CD4-positive, alpha-beta T cell treated with Interleukin-4 for 1 hour (primary cell): ENCODE results near the gene UNG.
A peak's percentile ranks its signal among the peaks of the same experiment; 100 is the strongest.
"Not testable (repeated sequence)": the region's sequence is repeated elsewhere in the genome, so short reads cannot be mapped to it uniquely, and the experiment has no call there.

ENCODE experiments used
- DNase-seq, 2 donors: peaks; one replicate each; pipeline ENCODE4 v3.0.0-alpha.2; 2020 to 2022

The UNG gene

DNA sequence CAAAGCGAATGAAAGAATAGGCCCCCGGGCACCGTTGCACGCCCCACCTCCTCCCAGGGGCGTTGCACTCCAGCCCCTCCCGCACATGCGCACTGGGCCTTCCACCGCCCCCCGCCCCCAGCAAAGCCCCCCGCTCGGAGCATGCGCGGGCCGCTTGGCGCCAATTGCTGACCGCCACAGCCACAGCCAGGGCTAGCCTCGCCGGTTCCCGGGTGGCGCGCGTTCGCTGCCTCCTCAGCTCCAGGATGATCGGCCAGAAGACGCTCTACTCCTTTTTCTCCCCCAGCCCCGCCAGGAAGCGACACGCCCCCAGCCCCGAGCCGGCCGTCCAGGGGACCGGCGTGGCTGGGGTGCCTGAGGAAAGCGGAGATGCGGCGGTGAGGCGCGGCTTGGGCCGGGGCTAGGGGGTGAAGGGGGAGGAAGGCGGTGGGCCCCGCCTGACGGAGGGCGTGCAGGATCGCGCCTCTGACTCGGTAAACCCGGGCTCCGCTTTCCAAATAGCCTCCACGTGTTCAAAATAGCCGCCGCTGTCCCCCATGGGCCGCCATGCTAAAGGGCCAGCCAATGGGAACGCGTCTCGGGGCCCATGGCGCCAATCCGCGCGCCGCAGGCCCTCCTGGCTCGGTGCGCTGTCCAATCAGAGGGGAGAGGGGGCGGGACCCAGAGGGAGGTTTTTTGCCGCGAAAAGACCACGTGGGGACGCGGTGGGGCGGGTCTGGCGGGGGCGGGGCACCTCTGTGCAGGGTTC is at the start of gene UNG:
TSS of gene UNG (plus strand) at position 163 of the 748 bp plus-strand sequence. CDS start at position 246, 83 bp downstream.
- peak; percentile 96 to 97 for DNase-seq

DNA sequence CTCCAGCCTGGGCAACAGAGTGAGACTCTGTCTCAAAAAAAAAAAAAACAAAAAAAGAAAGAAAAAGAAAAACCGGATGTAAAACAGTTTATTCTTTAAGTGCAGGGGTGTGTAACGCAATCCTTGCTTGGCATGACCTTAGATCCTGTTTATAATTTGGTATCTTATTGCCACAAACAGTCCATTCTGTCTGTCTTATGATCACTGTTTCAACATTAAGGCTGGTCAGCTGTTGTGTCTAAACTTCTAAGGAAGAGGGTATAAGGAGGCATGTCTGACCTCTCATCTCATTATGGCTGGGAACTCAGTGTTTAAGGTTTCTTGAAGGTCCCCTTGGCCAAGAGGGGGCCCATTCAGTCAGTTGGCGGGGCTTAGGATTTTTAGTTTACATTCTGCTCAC is 48.7 kb upstream of the UNG start:
- not testable (repeated sequence) for DNase-seq

DNA sequence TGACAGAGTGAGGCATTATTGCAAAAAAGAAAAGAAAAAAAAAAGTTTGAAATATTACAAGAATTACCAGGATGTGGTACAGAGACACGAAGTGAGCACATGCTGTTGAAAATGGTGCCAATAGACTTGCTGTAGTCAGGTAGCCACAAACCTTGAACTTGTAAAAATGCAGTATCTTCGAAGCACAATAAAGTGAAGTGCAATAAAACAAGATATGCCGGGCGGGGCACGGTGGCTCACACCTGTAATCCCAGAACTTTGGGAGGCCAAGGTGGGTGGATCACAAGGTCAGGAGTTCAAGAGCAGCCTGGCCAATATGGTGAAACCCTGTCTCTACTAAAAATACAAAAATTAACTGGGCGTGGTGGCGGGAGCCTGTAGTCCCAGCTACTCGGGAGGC is 47.6 kb upstream of the UNG start:
- not testable (repeated sequence) for DNase-seq

DNA sequence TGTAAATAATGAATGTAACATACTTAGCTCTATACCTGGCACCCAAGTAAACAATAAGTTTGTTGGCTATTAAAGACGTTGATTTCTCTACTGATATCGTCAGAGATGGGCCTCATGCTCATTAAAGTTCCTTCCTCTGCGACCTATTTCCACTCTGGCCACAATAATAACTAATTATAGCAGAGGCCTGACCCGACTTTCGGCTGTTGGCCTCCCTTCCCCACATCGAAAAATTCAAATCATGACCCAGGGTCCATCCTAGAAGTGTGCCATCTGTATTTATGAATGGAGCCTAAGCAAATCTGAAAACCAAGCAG is 45.3 kb upstream of the UNG start:
- DNase-seq = no peak

DNA sequence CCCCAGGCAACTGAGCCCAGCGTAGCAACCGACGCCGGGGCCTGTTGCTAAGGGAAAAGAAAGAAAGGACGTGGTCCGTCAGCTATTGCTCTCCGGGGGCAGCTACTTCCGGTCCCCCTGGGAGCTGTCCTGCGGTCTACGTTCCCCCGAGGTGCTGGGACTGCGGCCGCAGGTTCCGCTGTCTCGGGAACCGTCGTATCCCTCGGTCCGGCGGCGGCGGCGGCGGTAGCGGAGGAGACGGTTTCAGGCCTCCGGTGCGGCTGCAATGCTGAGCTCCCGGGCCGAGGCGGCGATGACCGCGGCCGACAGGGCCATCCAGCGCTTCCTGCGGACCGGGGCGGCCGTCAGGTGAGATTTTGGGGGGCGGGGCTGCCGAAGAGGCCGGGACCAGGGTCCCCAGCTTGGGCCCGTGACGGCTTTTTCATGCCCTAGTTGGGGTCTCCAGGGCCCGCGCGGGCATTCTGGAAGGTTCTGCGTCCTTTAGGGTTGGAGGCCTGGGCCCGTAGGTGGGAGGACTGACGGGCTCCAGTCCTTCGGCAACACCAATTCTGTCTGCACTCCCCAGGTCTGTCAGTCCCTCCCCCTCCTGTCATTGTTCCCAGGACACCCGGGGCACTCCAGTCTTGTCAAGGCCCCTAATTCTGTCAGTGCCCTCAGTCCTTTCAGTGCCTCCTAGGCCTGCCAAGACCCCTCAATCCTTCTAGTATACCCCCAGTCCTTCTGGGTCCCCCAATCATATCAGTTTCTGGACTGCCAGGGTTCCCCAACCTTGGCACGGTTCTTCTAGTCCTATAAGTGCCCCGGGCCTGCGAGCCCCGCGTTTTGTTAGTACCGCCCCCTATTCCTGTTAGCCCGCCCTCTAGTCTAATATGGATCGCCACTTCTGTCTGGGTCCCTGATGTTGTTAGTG is 44.7 kb upstream of the UNG start, which contains the start of gene USP30:
TSS of gene USP30 (plus strand) at position 163 of the 910 bp plus-strand sequence. CDS start at position 266, 103 bp downstream.
- peak; percentile 84 to 88 for DNase-seq

DNA sequence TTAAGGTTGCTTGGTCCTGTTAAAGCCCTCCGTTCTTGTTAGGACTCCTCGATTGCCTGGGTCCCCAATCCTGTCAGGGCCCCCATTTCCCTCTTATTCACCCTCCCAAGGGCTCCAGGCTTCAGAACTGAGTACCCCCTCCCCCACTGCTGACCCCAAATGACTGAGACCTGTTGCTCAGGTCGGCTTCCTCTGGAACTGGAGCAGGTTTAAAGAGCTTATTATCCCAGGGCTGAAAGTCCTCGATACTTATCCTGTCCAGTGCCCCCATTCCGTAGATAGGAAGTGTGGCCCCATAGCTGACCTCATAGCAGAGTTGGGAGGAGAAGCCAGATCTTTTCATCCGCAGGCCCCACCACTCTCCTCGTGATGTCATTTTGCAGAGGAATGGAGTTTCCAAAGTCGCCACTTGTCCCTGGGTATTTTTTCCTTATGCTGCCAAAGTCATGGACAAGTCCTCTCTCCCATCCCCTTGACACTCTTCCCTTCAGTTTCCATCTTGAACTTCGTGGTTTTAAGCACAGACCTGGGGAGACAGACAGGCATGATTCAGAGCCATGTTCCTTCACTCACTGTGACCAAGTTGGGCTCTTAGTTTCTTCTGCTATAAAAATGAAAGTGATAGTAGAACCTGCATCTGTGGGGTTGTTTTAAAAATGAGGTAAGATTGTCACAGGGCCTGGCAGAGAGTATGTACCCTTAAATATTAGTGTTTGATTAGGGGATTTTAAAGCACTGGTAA is 43.8 kb upstream of the UNG start:
- DNase-seq = peak in 1 of 2 donors; percentile 75

DNA sequence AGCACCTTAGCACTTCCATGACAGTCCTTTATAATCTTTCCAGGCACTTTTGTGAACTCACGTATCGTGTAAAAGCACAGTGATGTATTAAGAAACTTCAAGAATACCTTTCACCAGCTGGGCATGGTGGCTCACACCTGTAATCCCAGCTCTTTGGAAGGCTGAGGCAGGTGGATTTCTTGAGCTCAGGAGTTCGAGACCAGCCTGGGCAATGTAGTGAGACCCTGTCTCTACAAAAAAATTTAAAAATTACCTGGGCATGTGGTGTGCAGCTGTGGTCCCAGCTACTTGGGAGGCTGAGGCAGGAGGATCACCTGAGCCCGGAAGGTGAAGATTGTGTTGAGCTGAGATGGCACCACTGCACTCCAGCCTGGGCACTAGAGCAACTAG is 43.3 kb upstream of the UNG start:
- DNase-seq = not testable (repeated sequence)

DNA sequence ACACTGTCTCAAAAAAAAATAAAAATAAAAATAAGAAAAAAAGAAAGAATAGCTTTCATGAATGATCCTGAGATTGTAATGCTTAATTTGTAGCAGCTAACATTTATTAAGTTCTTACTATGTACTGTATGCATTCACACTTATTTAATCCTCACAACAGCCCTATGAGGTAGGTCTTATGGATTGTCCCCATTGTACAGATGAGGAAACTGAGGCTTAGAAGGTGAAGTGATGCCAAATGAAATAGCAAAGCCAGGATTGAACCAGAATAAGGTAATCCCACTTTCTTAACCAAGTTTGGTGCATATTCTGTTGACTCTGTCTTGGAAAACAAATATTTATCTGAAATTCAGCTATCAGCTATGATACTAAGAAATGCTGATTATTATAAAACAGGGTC is 42.9 kb upstream of the UNG start:
- no peak for DNase-seq

DNA sequence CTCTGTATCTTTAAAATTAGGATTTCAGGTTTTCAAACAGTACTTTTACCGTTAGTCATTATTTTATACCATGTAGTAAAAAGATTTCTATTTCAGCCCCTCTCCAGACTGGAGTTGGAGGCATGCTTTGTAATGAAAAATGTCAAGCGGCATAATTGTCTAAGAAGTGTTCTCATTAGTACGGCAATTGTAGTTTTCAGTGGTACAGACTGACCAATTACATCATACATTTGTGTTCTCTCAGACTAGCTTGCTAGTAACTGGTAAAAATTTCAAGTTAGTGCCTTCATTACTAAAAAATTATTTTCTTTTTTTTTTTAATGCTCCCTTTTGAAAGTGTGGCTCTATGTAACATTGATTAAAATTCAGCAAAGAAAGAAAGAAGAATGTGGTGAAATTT is 40.5 kb upstream of the UNG start:
- no peak for DNase-seq

DNA sequence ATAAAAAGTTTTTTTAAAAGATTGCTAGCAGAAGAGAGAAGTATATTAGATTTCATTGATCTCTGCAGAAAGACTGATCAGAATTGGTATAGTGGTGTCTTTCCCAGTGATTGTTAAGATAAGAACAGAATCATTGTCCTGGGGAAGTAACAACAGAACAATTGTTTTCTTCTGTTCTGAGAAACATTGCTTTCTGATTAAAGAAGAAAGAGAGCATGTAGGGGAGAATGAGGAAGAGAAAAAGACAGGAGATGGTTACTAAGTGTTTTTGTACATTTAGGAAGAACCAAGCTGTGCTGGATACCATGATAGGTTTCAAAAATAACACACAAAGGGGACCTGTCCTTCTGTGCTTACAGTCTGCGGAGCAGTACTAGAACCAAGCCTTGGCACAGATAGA is 40.0 kb upstream of the UNG start:
- DNase-seq = no peak

DNA sequence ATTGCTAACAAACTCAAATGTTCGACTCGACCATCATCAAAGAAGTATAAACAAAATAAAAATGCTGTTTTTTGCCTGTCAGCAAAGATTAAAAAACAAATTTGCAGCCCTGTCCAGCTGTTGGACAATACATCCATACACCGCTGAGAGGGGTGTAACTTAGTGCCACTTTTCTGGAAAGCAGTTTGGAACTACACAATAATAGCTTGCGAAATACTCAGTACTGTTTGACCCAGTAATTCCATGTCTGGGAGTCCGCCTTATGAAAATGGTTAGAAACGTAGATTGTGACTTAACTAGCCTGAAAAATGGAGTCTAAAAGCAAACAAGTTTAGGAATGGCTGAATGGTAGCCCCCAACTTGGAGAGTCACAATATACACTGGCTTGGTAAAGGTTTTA is 38.6 kb upstream of the UNG start:
- DNase-seq = no peak

DNA sequence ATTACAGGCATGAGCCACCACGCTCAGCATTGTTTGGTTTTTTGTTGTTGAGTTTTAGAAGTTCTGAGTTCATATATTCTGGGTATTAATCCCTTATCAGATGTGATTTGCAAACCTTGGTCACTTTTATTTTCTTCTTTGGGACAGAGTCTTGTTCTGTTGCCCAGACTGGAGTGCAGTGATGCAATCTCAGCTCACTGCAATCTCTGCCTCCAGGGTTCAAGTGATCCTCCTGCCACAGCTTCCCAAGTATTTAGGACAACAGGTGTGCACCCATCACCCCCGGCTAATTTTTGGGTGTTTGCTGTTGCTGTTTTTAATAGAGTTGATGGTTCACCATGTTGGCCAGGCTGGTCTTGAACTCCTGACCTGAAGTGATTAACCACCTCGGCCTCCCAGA is 33.3 kb upstream of the UNG start:
- DNase-seq = no peak

DNA sequence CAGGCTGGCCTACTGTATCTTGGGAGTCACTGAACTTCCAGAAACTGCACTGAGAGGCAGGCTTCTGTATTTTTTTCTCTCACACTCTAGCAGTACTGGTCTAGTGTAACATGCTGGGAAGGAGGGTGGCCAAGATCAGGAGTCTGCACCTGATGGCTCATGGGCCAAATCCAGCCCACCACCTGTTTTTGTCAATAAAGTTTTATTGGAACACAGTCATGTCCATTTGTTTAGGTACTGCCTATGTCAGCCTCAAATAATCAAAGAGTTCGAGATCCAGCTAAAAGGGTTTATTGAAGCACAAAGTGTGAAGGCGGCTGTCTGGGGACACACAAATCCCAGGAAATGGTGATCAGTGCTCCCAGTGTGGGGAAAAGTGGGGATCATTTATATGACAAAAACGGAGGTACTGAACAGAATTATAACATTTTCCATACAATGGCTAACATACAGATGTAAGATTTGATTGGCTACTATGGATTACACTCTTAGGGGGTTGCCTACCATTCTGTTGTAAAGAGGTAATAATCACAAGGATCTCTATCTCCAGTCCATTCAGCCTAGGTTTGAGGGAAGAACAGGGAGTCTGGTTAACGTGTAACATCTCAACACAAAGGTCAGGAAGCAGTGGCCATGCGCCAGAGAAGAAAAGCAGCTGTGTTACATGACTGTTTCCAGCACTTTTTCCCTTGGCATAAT is 32.1 kb upstream of the UNG start:
- no peak for DNase-seq

DNA sequence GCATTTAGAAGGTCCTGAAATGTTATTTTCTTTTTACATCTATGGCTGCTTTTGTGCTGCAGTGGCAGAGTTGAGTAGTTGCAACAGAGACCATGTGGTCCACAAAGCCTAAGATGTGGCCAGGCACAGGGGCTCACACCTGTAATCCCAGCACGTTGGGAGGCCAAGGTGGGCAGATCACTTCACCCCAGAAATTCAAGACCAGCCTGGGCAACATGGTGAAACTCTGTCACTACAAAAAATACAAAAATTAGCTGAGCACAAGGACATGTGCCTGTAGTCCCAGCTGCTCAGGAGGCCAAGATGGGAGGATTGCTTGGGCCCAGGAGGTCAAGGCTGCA is 31.6 kb upstream of the UNG start:
- no peak for DNase-seq

DNA sequence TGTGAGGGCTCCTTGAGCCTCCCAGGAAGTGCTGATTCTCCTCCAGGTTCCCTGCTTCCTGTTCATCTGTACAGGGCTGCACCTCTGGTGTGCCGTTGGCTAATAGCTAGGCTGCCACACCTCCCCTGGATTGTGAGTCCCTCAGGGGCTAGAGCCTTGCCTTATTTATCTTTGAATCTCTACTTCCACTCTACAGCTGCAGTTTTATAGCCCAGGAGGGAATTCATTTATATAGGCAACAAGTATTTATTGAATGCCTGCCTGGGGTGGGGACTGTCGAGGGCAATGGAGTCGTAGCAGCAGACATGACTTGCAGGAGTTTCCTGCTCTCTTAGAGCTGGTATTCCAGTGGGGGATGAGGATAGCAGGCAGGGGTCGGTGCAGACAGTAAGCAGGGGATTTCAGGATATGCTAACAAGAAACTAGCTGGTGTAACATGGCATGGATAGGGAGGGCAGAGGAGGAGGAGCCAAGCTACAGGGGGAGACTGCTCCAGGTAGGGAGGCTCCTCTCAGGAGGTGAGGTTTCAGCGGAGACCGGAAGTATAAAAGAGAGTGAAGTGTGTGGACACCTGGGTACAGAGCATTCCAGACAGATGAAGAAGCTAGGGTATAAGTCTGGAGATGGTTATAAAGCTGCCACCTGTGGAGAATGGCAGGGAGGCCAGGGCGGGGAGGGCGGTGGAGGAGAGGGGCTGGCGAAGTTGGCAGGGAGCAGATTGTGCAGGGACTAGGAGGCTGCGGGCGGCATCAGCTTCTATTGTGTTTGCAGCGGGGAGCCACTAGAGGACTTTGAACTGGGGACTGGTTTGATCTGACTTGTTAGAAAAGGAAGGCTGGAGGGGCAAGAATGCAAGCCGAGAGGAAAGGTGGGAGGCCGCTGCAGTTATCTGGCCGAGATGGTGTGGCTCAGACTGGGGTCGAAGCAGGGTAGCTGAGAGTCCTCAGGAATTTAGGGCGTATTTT is 27.8 kb upstream of the UNG start:
- DNase-seq = no peak

DNA sequence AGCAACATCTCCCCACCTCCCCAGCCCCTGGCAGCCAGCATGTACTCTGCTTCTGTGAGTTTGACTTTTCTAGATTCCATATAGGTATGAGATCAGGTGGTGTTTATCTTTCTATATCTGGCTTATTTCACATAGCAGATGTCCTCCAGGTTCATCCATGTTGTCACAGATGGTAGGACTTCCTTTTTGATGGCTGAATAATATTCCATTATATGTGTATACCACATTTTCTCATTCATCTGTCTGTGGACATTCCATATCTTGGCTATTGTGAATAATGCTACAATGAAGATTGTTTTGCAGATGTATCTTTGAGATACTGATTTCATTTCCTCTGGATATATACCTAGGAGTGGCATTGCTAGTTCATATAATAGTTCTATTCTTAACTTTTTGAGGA is 22.5 kb upstream of the UNG start:
- no peak for DNase-seq

DNA sequence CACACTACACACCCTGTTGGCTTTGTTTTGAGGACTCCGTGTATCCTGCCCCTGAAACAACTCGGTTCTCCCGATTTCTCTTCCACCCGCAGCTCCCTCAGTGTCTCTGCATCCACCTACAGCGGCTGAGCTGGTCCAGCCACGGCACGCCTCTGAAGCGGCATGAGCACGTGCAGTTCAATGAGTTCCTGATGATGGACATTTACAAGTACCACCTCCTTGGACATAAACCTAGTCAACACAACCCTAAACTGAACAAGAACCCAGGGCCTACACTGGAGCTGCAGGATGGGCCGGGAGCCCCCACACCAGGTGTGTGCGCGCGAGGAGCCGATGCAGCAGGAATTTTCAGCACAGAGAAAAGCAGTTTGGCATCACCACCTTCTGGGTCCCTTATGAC is 14.6 kb upstream of the UNG start:
- DNase-seq = no peak

DNA sequence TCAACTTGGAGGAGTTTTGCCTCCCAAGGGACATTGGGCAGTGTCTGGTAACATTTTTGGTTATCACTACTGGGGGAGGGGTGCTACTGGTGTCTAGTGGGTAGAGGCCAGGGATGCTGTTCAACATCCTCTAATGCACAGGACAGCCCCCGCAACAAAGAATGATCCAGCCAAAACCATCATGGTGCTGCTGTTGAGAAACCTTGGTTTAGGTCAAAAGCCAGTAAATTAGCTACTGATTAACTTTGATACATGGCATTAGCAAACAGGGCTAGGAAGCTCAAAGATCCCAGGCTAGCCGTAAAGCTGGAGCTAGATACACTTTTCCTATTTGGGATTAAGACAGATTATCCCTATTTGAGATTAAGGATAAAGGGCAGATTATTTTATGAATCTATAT is 13.0 kb upstream of the UNG start:
- DNase-seq = no peak

DNA sequence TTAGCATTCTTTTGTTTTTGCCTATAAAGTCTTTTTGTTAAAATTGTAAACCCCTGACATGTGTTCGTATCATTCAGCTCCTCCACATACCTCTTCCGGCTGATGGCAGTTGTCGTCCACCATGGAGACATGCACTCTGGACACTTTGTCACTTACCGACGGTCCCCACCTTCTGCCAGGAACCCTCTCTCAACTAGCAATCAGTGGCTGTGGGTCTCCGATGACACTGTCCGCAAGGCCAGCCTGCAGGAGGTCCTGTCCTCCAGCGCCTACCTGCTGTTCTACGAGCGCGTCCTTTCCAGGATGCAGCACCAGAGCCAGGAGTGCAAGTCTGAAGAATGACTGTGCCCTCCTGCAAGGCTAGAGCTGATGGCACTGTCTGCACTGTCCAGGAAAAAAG is 11.8 kb upstream of the UNG start:
- DNase-seq = no peak

DNA sequence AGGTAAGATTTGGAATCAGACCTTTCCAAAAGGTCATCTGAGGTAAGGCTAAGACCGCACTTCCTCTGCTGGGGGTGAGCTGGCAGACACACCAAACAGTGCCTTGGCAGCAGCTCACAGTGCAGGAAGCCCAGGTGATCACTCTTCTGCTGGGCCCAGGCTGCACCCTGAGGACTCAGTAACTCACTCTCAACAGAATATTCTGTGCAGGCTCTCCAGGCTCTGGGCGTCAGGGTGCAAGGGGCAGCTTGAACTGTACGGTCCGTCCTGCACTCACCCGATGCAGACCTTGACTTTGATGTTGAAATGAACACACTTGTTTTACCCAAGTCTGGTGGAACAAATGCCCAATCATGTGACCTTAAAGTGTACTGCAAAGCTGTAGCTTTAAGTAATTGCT is 10.1 kb upstream of the UNG start:
- DNase-seq = no peak

DNA sequence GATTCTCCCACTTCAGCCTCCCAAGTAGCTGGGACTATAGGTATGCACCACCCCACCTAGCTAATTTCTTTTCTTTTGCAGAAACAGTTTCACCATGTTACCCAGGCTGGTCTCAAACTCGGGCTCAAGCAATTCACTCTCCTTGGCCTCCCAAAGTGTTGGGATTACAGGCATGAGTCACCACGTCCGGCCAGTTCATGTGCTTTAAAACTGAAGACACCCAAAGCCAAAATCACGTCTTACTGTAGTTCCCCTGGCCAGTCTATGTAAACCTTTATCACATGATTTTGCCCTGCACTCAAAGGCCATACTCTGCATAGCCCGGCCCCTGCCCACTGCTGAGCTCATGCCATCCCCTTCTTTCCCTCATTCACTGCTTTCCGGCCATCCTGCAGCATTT is 8.6 kb upstream of the UNG start:
- no peak for DNase-seq

DNA sequence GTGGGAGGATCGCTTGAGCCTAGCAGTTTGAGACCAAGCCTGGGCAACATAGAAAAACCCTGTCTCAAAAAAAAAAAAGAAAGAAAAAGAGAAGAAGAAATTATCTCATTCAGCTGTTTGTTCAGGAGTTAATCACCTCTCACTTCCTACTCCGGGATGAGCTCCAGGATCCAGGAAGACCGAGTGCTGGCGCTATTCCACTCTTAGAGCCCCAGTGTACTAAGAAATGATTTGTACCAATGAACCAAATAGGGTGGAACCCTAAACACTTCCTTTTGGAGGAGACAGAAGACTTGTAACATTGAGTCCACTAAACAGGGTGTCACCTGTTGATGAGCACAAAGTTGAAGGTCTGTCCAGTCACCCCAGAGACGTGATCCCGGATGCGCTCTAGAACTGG is 7.7 kb upstream of the UNG start:
- DNase-seq = no peak
